ENCODE results near the gene B4GALT2.

B4GALT2 gene

DNA sequence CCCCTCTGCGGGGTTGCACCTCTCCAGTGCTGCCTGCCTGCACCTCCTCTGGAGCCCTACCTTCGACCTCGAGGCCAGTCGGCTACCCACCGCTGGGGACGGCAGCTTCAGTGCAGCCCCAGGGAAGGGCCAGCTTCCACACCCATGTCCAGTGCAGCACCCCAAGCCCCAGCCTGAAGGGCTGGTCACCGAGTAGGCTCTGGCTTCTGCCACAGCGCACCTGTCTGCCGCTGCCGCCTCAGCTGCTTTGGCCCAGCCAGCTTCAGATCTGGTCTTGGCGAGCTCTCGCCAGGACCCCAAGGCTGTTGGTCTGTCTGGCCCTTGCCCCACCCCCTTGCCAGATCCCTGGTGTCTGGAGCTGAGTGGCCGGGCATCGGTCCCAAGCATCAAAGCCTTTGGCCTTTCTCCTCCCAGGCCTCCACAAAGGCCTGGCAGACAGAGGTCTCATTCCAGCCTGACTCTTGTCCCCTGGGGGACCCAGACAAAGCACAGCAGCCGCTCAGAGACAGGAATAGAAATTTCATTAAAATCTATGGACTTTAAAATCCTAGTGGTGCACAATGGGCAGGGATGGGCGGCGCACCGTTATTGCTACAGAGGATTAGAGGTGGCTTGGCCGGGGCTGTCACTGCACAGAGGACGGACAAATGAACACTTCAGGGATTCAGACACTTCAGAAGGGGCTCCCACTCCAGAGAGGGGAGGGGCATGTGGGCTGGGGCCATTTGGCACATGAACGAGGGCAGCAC lies 17.1 kb downstream of the B4GALT2 start:
- H3K4me3 ChIP-seq (ENCODE audit: low read depth, low read length): no peak overlapping the region
- DNase-seq (ENCODE audit: low read depth): no peak

DNA sequence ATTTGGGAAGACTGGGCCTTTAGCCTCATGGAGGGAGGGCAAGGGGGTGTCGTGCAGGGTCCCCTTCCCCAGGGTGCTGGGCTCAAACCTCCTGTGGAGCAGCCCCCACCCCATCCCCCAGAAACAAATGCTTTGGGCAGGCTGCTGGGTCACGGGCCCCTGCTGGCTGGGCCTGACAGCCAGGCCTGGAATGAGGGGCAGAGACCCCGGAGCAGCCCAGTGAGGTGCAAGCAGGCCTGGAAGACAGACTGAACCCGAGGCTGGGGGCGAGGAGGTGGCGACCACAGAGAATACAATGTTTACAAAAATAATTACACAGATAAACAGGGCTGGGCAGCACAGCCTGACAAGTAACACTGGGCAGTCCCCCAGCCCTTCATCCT lies 17.7 kb downstream of the B4GALT2 start:
- DNase-seq (ENCODE audit: low read depth): no peak
- no peak overlapping the region for H3K4me3 ChIP-seq (ENCODE audit: low read depth, low read length)

DNA sequence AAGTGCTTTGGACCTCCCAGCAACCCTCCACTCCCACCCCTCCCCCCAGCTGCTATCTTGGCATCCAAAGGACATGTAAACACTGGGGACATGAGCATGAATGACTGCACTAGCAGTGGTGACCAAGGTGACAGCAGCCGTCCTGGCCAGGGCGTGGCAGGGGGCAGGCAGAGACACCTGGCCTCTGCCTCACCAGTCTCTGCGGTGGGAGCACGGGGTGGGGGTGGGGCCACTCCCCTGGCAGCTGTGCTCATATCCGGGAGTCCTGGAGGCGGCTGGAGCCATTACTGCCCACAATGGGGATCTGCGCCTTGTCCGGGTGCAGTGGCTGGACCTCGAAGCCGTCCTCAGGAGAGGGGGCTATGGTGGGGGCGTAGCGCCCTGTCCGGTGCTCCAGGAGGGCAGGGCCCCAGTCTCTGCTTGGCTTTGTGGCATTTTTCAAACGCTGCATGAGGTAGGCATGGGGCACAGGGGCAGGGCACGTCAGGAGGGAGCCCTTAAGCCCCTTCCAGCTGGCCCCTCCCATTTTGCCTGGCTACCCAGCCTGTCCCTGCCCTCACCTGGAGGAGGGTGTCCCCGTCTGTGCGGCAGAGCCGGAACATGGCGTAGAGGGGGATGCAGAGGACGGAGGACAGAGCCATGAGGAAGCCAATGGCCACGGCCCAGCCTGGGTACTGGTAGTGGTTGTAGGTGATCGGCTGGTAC lies 18.4 kb downstream of the B4GALT2 start:
- no peak for DNase-seq (ENCODE audit: low read depth)
- H3K4me3 ChIP-seq (ENCODE audit: low read depth, low read length): no peak overlapping the region

DNA sequence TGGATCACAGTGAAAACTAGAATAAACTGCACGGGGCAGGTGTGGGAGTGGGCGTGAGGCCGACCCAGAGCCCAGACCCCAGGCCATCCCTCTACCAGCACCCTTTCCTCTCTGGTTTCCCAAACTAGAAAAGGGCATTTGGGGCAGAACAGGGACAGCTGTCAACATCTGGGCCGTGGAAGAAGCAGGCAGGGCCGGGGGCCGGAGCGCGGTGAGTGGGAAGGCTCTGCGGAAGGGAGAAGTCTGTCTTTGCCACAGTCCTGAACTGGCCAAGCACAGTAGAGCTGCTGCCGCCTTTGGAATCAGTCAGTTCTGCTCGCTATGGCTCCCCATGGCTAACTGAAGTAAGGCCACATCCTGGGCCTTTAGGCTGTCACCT lies 19.0 kb downstream of the B4GALT2 start:
- no peak overlapping the region for H3K4me3 ChIP-seq (ENCODE audit: low read depth, low read length)
- no peak for DNase-seq (ENCODE audit: low read depth)

DNA sequence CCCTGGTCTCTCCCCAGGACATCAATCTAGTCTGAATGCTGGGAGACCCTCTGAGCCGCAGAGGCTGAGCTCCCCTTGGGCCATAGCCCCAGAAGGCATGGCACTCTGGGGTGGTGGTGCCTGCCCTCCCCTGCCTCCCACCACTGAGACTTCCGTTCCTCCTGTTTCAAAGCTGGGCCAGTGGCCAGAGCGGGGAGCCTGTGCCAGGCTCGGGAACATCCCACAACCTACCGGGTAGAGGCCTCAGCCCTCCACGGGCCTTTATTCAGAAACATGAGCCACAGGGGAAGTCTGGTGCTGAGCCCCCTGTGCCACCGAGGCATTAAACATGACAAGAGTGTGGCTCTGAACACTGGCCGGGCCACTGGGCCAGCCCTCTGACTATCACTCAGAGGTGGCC lies 20.4 kb downstream of the B4GALT2 start:
- no peak overlapping the region for H3K4me3 ChIP-seq (ENCODE audit: low read depth, low read length)
- no peak for DNase-seq (ENCODE audit: low read depth)

DNA sequence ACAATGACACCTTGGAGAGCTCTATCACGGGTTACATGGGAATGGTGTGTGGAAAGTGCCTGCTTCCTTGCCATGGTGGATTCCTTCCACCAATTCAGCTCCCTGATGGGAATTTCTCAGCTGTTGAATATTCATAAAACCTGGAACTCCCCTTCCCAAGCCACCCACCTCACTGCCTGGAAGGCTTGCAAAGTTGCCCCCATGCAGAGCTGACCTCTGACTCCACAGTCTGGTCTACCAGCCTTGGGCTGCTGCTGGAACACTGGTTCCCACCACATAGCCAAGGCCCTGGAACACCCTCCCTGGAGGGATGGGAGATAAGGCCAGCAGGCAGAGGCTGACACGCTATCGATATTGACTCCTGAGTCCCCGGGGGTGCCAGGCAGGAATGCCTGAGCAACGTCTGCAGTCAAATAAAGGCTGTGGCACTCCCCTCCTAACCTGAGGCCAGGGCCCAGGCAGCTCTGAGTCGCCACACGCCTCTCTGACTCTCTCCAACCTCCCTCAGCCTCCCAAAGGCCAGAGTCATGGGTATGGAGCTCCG lies 21.2 kb downstream of the B4GALT2 start:
- no peak overlapping the region for H3K4me3 ChIP-seq (ENCODE audit: low read depth, low read length)
- no peak for DNase-seq (ENCODE audit: low read depth)

DNA sequence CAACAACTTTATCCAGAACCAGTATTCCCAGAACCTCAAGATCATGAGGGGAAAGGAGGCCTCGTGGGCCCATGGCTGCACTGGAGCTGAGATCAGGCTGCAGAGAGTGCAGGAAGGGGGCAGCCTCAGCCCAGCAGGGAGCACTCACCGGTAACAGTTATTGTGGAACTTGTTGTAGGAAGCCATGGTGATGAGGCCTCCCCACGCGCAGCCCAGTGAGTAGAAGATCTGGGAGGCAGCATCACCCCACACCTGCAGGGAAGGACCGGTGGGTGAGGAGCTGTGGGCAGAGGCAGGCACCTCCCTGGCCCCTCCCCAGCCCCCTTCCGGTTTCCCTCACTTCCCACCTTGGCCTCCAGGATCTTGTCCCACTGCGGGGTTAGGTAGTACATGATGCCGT lies 23.2 kb downstream of the B4GALT2 start:
- DNase-seq (ENCODE audit: low read depth): no peak
- no peak overlapping the region for H3K4me3 ChIP-seq (ENCODE audit: low read depth, low read length)

DNA sequence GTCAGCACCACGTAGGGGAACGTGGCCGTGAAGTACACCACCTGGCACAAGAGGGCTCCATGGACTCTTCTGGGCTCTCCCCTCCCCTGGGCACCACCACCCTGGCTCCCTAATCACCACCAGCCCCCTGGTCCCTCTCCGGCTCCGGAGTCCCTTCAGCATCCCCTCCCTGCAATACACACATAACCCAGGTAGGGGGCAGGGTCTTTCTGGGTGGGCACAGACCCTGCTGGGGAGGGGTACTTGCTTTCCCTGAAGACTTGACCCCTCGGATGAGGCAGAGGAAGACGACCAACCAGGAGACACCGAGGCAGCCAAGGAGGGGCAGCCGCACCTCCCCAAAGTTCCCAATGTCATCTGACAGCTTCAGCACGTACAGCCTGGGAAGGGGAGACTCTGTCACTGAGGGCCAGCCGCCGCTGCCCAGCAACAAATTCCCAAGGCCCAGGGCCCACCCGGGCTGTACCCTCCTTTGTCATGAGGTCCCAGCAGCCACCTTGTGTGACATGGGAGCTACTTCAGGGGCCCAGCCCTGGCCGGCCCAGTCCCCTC lies 23.7 kb downstream of the B4GALT2 start:
- no peak for DNase-seq (ENCODE audit: low read depth)
- no peak overlapping the region for H3K4me3 ChIP-seq (ENCODE audit: low read depth, low read length)

DNA sequence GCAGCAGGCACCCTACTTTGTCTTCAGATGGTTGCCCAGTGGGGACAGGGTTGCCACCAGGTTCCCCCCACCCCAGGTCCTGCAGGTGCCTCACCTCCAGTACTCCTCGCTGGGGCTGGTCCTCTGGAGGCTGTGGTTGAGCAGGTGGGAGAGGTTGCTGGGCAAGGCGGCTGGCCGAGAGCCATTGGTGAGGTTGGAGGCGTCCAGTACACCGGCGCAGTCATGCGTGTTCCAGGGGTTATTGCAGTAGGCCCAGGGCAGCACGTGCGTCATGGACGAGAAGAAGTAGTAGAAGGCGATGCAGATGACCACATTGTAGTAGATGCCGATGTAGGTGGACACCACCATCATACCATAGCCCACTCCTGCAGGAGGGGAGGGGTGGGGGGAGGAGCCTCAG lies 29.2 kb downstream of the B4GALT2 start:
- DNase-seq (ENCODE audit: low read depth): no peak
- H3K4me3 ChIP-seq (ENCODE audit: low read depth, low read length): no peak overlapping the region

DNA sequence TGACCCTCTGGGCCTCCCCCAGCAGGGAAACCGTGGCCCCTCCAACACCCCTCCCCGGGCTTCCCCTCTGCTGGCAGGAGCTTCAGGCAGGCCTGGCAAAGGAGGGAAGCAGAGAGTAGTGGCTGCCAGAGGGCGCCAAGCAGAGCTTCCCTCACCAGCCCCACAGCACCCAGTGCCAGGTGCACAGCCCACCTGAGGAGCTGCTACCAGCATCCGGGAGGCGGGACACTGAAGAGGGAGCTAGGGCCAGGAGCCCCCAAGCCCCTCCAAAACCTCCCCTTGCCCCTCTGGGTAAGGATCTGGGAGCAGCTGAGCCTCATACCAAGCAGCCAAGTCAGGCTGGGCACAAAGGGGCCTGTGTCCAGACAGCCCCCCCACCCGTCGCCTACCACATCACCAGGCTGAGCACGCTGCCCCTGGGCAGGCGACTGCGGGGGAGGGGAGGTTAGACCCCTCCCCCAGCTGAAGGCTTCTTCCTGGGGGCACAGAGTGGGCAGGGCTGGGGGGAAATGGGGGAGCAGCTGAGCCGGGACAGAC lies 32.0 kb downstream of the B4GALT2 start:
- H3K4me3 ChIP-seq (ENCODE audit: low read depth, low read length): no peak overlapping the region
- no peak for DNase-seq (ENCODE audit: low read depth)

DNA sequence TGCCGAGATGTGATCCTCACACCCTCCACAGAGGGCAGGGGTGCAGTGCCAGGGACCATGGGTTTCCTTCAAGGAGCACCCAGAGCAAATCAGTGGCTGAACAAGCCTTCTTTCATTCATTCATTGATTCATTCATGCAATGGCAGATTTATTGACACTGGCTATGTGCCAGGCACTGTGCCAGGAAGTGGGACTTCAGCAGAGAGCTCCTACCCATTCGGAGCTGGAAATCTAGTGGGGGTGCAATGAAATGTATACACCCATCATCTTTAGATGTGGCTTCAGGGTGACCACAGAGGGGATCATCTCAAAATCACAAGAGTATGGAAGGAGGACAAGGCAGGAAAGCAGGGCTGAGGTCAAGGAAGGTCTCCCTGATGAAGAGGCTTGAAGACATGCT lies 33.4 kb downstream of the B4GALT2 start:
- H3K4me3 ChIP-seq (ENCODE audit: low read depth, low read length): no peak overlapping the region
- no peak for DNase-seq (ENCODE audit: low read depth)

DNA sequence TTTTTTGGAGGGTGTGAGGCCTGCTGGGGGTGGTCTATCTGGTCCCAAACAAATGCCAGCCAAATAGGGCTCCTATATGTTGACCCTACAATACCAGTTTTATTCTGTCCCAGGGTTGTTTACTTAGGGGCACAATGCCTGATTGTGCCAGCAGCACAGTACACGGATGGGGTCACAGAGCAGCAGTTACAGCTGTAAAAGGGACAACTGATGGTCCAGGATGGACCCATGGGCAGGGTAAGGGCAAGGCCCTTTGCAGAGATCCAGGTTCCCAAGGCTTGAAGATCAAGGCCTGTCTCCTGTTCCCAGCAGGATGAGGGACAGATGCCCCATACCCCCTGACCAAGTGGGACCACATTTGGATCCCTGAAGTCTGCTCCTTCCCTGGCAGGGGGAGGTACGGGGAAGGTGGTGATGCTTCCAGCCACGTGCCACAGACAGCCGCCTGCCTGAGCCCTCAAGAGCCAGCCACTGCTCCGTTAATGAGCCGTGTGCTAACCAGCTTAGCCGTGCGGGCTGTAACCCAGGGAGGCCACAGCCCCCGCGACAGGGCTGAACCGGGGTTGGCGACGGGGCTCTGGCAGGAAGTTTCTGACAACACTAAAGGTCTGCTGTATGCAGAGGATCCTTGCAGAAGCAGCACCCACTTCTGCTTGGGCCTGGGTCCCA lies 34.1 kb downstream of the B4GALT2 start:
- no peak overlapping the region for H3K4me3 ChIP-seq (ENCODE audit: low read depth, low read length)
- DNase-seq (ENCODE audit: low read depth): no peak

DNA sequence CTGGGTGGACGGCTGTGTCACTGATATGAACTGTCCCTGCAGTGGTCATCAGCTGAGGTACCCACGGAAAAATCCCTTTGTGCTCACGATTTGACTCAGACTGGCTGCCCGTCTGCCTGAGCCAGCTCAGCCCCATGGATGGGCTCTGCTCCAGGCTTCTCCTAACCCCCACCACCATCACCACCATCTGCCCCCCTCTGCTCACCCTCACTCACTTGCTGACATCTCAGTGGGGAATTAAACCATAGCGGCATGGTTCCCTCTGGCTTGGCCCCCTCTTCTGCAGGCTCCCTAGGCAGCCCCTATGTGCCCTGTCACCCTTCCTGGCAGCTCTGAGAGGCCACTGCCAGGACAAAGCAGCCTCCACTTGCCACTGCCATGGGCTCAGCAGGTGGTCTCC lies 34.9 kb downstream of the B4GALT2 start:
- DNase-seq (ENCODE audit: low read depth): no peak
- H3K4me3 ChIP-seq (ENCODE audit: low read depth, low read length): no peak overlapping the region

DNA sequence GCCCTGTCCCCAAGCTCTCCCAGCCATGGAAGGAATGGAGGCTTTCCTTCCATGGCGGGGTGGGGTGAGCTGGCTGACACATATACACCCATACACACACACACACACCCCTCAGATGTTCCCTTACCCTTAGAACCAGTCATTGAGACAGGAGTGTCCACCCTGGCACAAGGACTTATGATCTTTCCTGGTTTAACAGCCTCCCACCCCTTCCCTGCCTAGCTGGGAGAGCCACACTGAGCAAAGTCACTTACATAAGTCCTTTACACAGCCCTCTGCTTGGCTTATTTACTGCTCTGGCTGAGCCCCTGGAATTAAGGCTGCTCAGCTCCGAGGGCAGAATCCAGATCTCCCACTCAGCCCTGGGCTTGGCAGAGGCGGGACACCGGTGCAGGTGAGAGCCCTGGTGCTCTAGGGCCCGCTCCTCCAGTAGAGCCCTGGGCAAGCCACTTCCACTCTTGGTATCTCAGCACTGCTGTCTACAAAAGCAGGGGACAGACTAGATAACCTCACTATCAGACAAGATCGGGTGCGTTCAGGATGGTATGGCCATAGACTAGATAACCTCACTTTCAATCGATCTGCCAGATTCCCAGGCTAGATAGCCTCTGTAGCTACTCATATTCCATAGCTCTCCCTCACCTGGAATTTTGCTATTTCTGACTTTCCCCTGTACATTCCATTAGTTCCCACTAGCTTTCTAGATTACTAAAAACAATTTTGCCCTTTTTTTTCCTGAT lies 35.5 kb downstream of the B4GALT2 start:
- H3K4me3 ChIP-seq (ENCODE audit: low read depth, low read length): no peak overlapping the region
- no peak for DNase-seq (ENCODE audit: low read depth)

DNA sequence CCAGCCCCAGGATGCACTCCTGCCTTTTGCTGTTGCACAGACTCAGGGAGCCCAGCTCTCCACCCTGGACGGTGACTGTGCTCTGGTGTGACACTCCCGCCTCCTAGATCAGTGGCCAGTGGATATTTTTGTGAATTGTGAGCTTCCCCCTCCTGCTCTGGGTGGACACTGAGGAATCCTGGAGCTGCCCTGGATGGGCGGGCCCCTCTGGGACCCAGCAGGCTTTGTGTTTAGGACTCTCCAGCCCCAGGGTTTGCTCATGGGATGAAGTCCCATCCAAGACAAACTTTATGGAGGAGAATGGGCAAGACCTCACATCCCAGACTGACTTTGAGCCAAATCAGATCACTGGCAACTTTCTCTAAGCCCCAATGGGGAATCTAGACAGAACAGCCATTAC lies 36.2 kb downstream of the B4GALT2 start:
- no peak for DNase-seq (ENCODE audit: low read depth)
- no peak overlapping the region for H3K4me3 ChIP-seq (ENCODE audit: low read depth, low read length)

DNA sequence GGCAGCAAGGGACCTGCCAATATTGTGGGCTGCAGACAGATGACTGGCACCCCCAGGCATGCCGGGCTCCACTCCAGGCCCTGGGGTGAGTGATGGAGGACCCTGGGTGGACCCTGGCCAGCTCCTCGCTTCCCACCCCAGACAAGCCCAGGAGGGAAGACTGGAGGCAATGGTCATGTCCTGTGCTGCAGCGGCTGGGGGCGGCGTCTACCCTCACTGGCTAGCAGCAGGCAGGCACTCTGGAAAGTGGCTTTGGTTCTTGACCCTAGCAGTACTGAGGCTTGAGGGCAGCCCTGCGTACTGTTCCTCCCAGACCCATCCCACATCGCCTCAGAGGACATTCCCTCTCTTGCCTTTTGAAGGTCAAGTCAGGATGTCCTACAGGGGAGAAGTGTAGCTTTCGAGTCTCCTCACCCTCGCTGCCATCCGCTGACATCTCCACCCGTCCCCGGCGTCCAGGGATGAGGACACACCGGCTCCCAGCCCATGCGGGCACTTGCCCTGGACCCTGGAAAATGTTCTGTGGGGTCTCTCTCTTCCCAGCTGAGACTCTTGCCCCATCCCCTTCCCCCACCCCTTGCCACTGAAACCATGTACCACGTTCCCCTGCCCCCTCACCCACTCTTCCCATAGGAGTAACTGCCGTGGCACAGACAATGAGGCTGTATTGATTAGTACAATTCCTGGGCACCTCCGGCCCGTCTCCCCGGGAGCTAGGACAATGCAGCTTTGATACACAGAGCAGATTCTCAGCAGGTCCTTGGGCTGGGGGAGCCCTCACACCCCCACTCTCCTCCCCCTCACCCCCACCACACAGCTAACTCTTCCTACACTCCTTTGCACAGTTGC lies 37.3 kb downstream of the B4GALT2 start:
- H3K4me3 ChIP-seq (ENCODE audit: low read depth, low read length): no peak overlapping the region
- DNase-seq (ENCODE audit: low read depth): no peak

DNA sequence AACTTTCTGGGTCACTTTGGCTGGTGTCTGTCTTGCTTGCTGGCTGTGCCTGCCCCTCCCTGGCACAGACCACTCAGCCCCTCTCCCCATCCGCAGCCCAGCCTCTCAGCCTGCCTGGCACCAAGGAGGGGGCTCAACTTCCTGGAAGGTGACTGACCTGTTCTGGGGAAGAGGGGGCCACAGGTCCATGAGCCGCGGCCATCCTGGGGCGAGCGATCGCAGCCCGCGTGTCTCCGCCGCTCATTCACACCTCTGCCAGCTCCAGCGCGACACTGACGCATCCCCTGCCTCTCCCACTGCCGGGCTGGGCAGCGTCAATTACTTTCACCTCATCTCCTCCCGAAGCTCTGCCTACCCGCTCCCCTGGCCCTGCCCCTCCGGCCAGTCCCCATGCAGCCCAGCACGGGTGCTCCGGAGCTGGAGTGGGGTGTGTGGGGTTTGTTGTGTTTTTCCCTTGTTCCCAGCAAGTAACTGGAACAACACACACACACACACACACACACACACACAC lies 37.9 kb downstream of the B4GALT2 start:
- DNase-seq (ENCODE audit: low read depth): no peak
- no peak overlapping the region for H3K4me3 ChIP-seq (ENCODE audit: low read depth, low read length)

DNA sequence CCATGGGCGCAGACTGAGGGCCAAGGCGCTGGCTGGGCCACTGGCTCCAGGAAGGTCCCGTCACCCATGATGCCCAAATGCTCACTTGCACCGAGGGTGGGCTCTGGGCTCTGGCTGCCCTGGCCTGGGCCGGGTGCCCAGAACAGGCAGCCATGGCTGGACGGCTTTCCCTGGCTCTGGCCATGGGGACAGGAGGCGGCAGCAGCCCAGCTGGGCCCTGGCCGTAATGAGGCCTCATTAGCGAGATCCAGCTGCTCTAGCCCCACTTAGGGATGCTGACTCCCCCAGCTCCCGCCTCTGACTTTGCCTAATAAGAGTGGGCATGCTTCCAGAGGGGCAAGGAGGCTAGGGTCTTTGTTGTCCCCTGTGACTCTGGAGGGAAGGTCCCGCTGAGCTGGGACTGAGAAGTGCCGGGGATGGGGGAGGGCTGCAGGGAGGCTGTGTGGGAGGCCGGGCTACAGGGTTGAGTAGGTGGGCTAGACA lies 40.5 kb downstream of the B4GALT2 start:
- no peak for DNase-seq (ENCODE audit: low read depth)
- no peak overlapping the region for H3K4me3 ChIP-seq (ENCODE audit: low read depth, low read length)
